SU-DHL-6 (cell line): ENCODE measurements around the gene ECI1.

ENCODE experiments used
- H2AFZ ChIP-seq: fragments of 200-600 bp; sonication (generic); 2 replicates; pipeline ENCODE4 v1.6.1; 2014; ENCODE audit warnings: low read depth, mild to moderate bottlenecking, moderate library complexity, mixed read lengths, antibody characterized with exemption, low read length; ENCODE audit not compliant: severe bottlenecking
- H3F3A ChIP-seq: fragments of 200-600 bp; shearing (Covaris generic); 2 replicates; pipeline ENCODE4 v1.6.0; 2016; ENCODE audit warnings: antibody characterized with exemption, mild to moderate bottlenecking; ENCODE audit not compliant: insufficient read depth
- H3K27ac ChIP-seq: fragments of 200-600 bp; sonication (generic); 2 replicates; pipeline ENCODE4 v1.5.1; 2016; ENCODE audit warnings: low read depth, mild to moderate bottlenecking, low read length, moderate library complexity, mixed read lengths
- H3K27me3 ChIP-seq: fragments of 200-600 bp; sonication (generic), shearing (Covaris generic); 2 replicates; pipeline ENCODE4 v1.6.0; 2014; ENCODE audit warnings: mild to moderate bottlenecking, low read length
- H3K36me3 ChIP-seq: fragments of 200-600 bp; sonication (generic); 2 replicates; pipeline ENCODE4 v1.6.1; 2014; ENCODE audit warnings: mild to moderate bottlenecking, low read length, mixed read lengths
- H3K4me2 ChIP-seq: fragments of 300-600, 200-600 bp; shearing (Covaris generic), sonication (generic); 2 replicates; pipeline ENCODE4 v1.6.0; 2014; ENCODE audit warnings: low read length, low read depth, mild to moderate bottlenecking; ENCODE audit not compliant: poor library complexity, severe bottlenecking
- H3K4me3 ChIP-seq: fragments of 200-600 bp; sonication (generic); 2 replicates; pipeline ENCODE4 v1.5.1; 2014; ENCODE audit warnings: antibody characterized with exemption, low read length, mild to moderate bottlenecking, mixed read lengths; ENCODE audit not compliant: insufficient read depth, poor library complexity, severe bottlenecking
- H3K79me2 ChIP-seq: fragments of 200-600 bp; sonication (generic); 2 replicates; pipeline ENCODE4 v1.6.1; 2014; ENCODE audit warnings: mild to moderate bottlenecking, low read length, moderate library complexity; ENCODE audit not compliant: insufficient read depth
- H3K9ac ChIP-seq: fragments of 200-600 bp; sonication (generic); 2 replicates; pipeline ENCODE4 v1.7.0; 2014; ENCODE audit warnings: mild to moderate bottlenecking, low read length
- H3K9me2 ChIP-seq: fragments of 200-600 bp; sonication (generic); replicated peaks from 2 replicates; pipeline ENCODE4 v1.6.1; 2014; ENCODE audit warnings: low read length; ENCODE audit not compliant: insufficient read depth
- H3K9me3 ChIP-seq: fragments of 200-600 bp; sonication (generic); 2 replicates; pipeline ENCODE4 v1.6.1; 2014; ENCODE audit warnings: low read length, mixed read lengths; ENCODE audit not compliant: insufficient read depth
- H4K20me1 ChIP-seq: fragments of 200-600 bp; sonication (generic); 2 replicates; pipeline ENCODE4 v1.6.1; 2014; ENCODE audit warnings: low read depth, mild to moderate bottlenecking, antibody characterized with exemption, low read length, moderate library complexity, mixed read lengths
- EZH2phosphoT487 ChIP-seq: fragments of 200-600 bp; sonication (generic), shearing (Covaris generic); conservative IDR thresholded peaks from 2 replicates; pipeline ENCODE4 v1.6.1; 2018; ENCODE audit warnings: mild to moderate bottlenecking, antibody characterized with exemption, low read length, moderate library complexity, mixed read lengths
- TF ChIP-seq, protein P1 (sequence below): fragments of 200-600 bp; sonication (generic); IDR thresholded peaks from one replicate; pipeline ENCODE4 v1.5.1; 2017; ENCODE audit warnings: antibody characterized with exemption, mild to moderate bottlenecking, low read length, moderate library complexity; ENCODE audit not compliant: insufficient read depth, poor library complexity, severe bottlenecking

ECI1 gene, protein sequence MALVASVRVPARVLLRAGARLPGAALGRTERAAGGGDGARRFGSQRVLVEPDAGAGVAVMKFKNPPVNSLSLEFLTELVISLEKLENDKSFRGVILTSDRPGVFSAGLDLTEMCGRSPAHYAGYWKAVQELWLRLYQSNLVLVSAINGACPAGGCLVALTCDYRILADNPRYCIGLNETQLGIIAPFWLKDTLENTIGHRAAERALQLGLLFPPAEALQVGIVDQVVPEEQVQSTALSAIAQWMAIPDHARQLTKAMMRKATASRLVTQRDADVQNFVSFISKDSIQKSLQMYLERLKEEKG

DNA sequence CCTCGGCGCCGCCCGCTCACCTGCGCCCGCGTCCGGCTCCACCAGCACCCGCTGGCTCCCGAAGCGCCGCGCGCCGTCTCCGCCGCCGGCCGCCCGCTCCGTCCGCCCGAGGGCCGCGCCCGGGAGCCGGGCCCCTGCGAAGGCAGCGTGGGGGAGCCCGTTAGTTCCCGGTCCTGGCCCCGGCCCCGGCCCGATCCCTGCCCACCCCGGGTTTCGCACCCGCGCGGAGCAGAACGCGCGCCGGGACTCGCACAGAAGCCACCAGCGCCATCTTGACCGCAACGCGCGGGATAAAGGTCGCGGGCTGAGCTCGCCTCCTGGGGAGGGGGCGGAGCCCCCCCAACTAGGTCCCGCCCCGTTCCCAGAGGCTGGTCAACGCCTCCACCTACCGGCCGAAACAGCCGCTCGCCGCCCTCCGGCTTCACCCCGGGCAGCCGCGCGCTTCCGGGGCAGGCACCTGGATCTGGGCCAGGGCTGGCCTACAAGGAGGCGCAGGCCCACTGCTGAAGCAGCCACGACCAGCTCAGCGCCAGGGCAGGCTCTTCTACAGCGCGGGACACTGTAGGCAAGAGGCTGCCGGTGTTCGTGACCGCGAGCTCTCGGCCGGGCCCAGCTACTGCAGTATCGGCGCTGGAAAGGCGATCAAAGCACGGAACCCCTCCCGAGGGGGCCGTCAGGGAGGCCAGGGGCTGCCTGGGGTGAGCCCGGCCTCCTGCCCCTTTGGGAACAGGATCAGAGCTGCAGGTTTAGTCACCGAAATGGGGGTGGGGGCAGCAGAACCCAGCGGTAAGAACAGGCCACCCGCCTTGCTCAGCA, at the start of gene ECI1:
Gene ECI1, minus strand, starts transcription at position 292 of the 816 bp plus-strand sequence. Its CDS starts 21 bp downstream, at position 271.
- Histone ChIP-seq H2AFZ (no peak within 1 kb of the TSS), H3K36me3 (peaks cover 7% of the 10 kb centered on the region; the same call in 1 of the 2 replicates)
- TF ChIP-seq, protein P1, sequence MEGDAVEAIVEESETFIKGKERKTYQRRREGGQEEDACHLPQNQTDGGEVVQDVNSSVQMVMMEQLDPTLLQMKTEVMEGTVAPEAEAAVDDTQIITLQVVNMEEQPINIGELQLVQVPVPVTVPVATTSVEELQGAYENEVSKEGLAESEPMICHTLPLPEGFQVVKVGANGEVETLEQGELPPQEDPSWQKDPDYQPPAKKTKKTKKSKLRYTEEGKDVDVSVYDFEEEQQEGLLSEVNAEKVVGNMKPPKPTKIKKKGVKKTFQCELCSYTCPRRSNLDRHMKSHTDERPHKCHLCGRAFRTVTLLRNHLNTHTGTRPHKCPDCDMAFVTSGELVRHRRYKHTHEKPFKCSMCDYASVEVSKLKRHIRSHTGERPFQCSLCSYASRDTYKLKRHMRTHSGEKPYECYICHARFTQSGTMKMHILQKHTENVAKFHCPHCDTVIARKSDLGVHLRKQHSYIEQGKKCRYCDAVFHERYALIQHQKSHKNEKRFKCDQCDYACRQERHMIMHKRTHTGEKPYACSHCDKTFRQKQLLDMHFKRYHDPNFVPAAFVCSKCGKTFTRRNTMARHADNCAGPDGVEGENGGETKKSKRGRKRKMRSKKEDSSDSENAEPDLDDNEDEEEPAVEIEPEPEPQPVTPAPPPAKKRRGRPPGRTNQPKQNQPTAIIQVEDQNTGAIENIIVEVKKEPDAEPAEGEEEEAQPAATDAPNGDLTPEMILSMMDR = no peak
- TF ChIP-seq EZH2phosphoT487 = no peak

DNA sequence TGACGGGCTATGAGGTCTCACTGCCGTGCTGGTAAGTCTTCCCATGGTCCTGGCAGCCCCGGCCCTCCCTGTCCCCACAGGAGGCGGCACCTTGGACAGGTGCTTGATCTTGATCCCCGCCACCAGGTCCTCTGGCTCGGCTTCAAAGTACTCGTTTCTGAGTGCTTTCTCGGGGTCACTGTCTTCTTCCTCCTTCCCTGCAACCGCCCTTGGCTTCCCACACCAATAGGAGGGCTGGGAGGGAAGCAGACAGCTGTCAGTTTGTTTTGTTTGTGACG, 48.5 kb upstream of the ECI1 start:
- H4K20me1 ChIP-seq = no peaks in the 10 kb centered on the region
- no peaks in the 10 kb centered on the region for H3K9me2 ChIP-seq
- no peaks in the 10 kb centered on the region for H3K36me3 ChIP-seq
- H3K4me3 ChIP-seq = no peak overlapping the region
- no peaks in the 10 kb centered on the region for H3F3A ChIP-seq
- TF ChIP-seq, protein P1 = no peak
- no peak for TF ChIP-seq EZH2phosphoT487
- H3K4me2 ChIP-seq = no peak overlapping the region
- no peaks in the 10 kb centered on the region for H3K27me3 ChIP-seq
- no peak overlapping the region for H3K27ac ChIP-seq
- H3K9ac ChIP-seq = no peak overlapping the region
- no peak overlapping the region for H2AFZ ChIP-seq
- no peaks in the 10 kb centered on the region for H3K9me3 ChIP-seq
- no peaks in the 10 kb centered on the region for H3K79me2 ChIP-seq

More for the DNA sequence above, at the start of gene ECI1:
- Histone ChIP-seq H4K20me1 (no peaks in the 10 kb centered on the region), H3F3A (peaks cover 34% of the 10 kb centered on the region), H3K9me3 (no peaks in the 10 kb centered on the region), H3K79me2 (peaks cover 20% of the 10 kb centered on the region), H3K27ac (peak within 1 kb of the TSS; percentile 82), H3K9me2 (no peaks in the 10 kb centered on the region), H3K4me3 (peak within 1 kb of the TSS; percentile 78), H3K4me2 (peak within 1 kb of the TSS; percentile 93), H3K27me3 (no peaks in the 10 kb centered on the region), H3K9ac (peak within 1 kb of the TSS; percentile 78)

DNA sequence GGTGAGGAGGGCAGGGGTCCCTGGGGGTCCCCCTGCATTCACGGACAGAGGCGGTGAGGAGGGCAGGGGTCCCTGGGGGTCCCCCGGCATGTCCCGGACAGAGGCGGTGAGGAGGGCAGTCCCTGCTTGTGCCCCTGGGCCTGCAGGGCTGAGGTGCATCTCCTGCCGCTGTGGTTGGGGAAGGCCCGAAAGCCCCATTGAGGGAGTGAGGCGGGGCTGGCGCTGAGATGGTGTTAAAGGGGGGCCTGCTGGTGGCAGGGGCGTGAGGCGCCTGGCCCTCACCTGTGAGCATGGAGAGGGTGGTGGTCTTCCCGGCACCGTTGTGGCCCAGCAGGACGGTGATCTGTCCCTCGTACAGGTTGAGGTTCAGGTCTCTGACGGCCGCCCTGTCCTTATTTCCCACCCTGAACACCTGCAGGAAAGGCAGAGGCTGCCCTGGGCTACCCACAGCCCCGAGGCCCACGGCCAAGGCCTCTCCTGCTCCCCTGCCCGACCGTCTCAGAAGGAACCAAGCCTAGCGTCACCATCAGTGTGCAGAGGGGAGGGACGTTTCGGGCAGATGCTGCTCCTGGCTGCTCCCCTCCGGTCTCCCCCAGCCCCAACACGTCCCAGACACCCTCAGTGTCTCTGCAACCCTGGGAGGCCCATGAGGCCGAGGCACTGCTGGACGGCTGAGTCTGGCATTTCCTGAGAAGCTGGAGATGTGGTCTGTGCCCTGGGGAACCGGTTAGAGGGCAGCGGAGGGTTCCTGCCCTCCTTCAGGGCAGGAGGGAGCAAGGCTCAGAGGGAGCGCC, 47.9 kb upstream of the ECI1 start:
- Histone ChIP-seq H3F3A (no peaks in the 10 kb centered on the region), H2AFZ (no peak overlapping the region), H3K9ac (no peak overlapping the region), H3K79me2 (no peaks in the 10 kb centered on the region), H3K27ac (no peak overlapping the region), H3K4me2 (no peak overlapping the region), H3K9me3 (no peaks in the 10 kb centered on the region), H3K36me3 (no peaks in the 10 kb centered on the region), H3K4me3 (no peak overlapping the region), H3K27me3 (no peaks in the 10 kb centered on the region), H3K9me2 (no peaks in the 10 kb centered on the region), H4K20me1 (no peaks in the 10 kb centered on the region)
- TF ChIP-seq, protein P1 = no peak
- no peak for TF ChIP-seq EZH2phosphoT487
